Upper lobe of right lung (tissue), 1 donor: ENCODE results near the gene RPL6. TPM values are rescaled to one million over a fixed set of nuclear protein-coding genes. Genes with fewer than 3 reads are reported as not detected.
A peak's percentile ranks its signal among the peaks of the same experiment; 100 is the strongest.
"Not testable (repeated sequence)": the region's sequence is repeated elsewhere in the genome, so short reads cannot be mapped to it uniquely, and the experiment has no call there.

Experiments
- ATAC-seq: fragments of 200-7000 bp; cut with Tn5 transposase; one replicate; pipeline ENCODE4 v1.9.1; 2020; ENCODE audit warnings: mild to moderate bottlenecking, moderate library complexity
- DNase-seq: peaks from one replicate; pipeline ENCODE4 v3.0.0-alpha.2; 2020
- H3K27ac ChIP-seq: fragments of 200-600 bp; one replicate; pipeline ENCODE4 v1.8.0; 2022
- H3K27me3 ChIP-seq: fragments of 200-600 bp; one replicate; pipeline ENCODE4 v1.8.0; 2022; ENCODE audit warnings: mild to moderate bottlenecking
- H3K36me3 ChIP-seq: fragments of 200-600 bp; one replicate; pipeline ENCODE4 v1.8.0; 2022
- H3K4me1 ChIP-seq: fragments of 200-600 bp; one replicate; pipeline ENCODE4 v1.8.0; 2022
- H3K4me3 ChIP-seq: fragments of 200-600 bp; one replicate; pipeline ENCODE4 v1.8.0; 2022; ENCODE audit warnings: mild to moderate bottlenecking
- H3K9me3 ChIP-seq: fragments of 200-600 bp; one replicate; pipeline ENCODE4 v1.8.0; 2022
- CTCF ChIP-seq: fragments of 200-600 bp; IDR thresholded peaks from one replicate; pipeline ENCODE4 v1.8.0; 2022; ENCODE audit warnings: antibody characterized with exemption
- intact Hi-C: fragments of 100-400 bp; cut with DNase I; formaldehyde crosslinking; loops from one replicate; pipeline ENCODE4 v1.11.0; 2022
- long read RNA-seq: library from polyadenylated mRNA; unstranded; transcript quantifications from one replicate; pipeline ENCODE4 v2.0.0, GENCODE V29; 2021
- total RNA-seq: library from RNA; stranded (reverse); fragmentation: NEBNext Ultra II Directional; extraction: Animal tissue kit (Norgen Biotek cat#: 25700); gene quantifications from one replicate; pipeline ENCODE4 v1.2.1, GENCODE V29; 2021
- donor health status: DM: no; HTN: yes; CAD: no; lungs with severe emphysema.

RPL6 gene
- 811 TPM for total RNA-seq
- long read RNA-seq, transcript RPL6-202 (7 exons, 1,074 nt), result minor isoform, 6 of 44 reads
- long read RNA-seq, transcript RPL6-201 (7 exons, 947 nt), result major isoform, 32 of 44 reads
- long read RNA-seq, partial matches to known transcripts, result 1 of 44 reads
- long read RNA-seq, other reads (novel, unspliced or antisense), result 4 of 44 reads

GRCh38 chr12:112409064-112409905 lies at the start of gene RPL6:
TSS of gene RPL6 (minus strand) at chr12:112409605. CDS start at chr12:112408656, 949 bp downstream.
- no peaks in the 10 kb centered on the region for H3K9me3 ChIP-seq
- intact Hi-C loops, result no loop called here
- no peaks in the 10 kb centered on the region for H3K27me3 ChIP-seq
- H3K36me3 ChIP-seq, result peaks cover 40% of the 10 kb centered on the region
- TF ChIP-seq CTCF, result no peak
- H3K27ac ChIP-seq, result peak within 1 kb of the TSS; percentile 91
- H3K4me3 ChIP-seq, result peak within 1 kb of the TSS; percentile 78
- ATAC-seq (peak; percentile 95), DNase-seq (peak; percentile 85)
- H3K4me1 ChIP-seq, result peaks cover 20% of the 10 kb centered on the region

GRCh38 chr12:112458751-112459150 lies 49.3 kb upstream of the RPL6 start:
- ATAC-seq, result no peak
- peaks cover 60% of the 10 kb centered on the region for H3K36me3 ChIP-seq
- no peaks in the 10 kb centered on the region for H3K4me1 ChIP-seq
- intact Hi-C loops, result no loop called here
- H3K27me3 ChIP-seq, result no peaks in the 10 kb centered on the region
- no peak overlapping the region for H3K27ac ChIP-seq
- DNase-seq, result no peak
- H3K4me3 ChIP-seq, result no peak overlapping the region
- no peak for TF ChIP-seq CTCF
- no peaks in the 10 kb centered on the region for H3K9me3 ChIP-seq

GRCh38 chr12:112458330-112458729 lies 48.9 kb upstream of the RPL6 start:
- Histone ChIP-seq H3K9me3 (no peaks in the 10 kb centered on the region), H3K27ac (no peak overlapping the region), H3K4me1 (no peaks in the 10 kb centered on the region), H3K4me3 (no peak overlapping the region), H3K27me3 (no peaks in the 10 kb centered on the region), H3K36me3 (peaks cover 64% of the 10 kb centered on the region)
- TF ChIP-seq CTCF, result no peak
- DNase-seq, result no peak
- no peak for ATAC-seq
- intact Hi-C loops, result no loop called here

- ATAC-seq, intact Hi-C loops, H3K9me3 ChIP-seq, H3K4me1 ChIP-seq, H3K27me3 ChIP-seq, DNase-seq, H3K27ac ChIP-seq, H3K4me3 ChIP-seq: not testable (repeated sequence)
- peaks cover 68% of the 10 kb centered on the region for H3K36me3 ChIP-seq
Observed at GRCh38 chr12:112457142-112457541, 47.7 kb upstream of the RPL6 start.

GRCh38 chr12:112456029-112456428 lies 46.6 kb upstream of the RPL6 start:
- TF ChIP-seq CTCF, result no peak
- ATAC-seq (no peak), DNase-seq (no peak)
- Histone ChIP-seq H3K4me1 (no peaks in the 10 kb centered on the region), H3K9me3 (no peaks in the 10 kb centered on the region), H3K27ac (no peak overlapping the region), H3K4me3 (no peak overlapping the region), H3K36me3 (peaks cover 69% of the 10 kb centered on the region), H3K27me3 (no peaks in the 10 kb centered on the region)
- intact Hi-C loops, result no loop called here

GRCh38 chr12:112450725-112451124 lies 41.3 kb upstream of the RPL6 start:
- peaks cover 5% of the 10 kb centered on the region for H3K4me1 ChIP-seq
- no peak overlapping the region for H3K27ac ChIP-seq
- peaks cover 89% of the 10 kb centered on the region for H3K36me3 ChIP-seq
- TF ChIP-seq CTCF, result no peak
- H3K4me3 ChIP-seq, result no peak overlapping the region
- H3K9me3 ChIP-seq, result no peaks in the 10 kb centered on the region
- H3K27me3 ChIP-seq, result no peaks in the 10 kb centered on the region
- intact Hi-C loops, result no loop called here
- ATAC-seq (no peak), DNase-seq (no peak)

GRCh38 chr12:112448165-112448564 lies 38.8 kb upstream of the RPL6 start:
- H3K4me1 ChIP-seq, H3K27me3 ChIP-seq, DNase-seq, H3K27ac ChIP-seq, H3K9me3 ChIP-seq, H3K4me3 ChIP-seq, intact Hi-C loops: not testable (repeated sequence)
- ATAC-seq, result peak; percentile 53
- peaks cover 64% of the 10 kb centered on the region for H3K36me3 ChIP-seq
